Epidermal melanocyte (primary cell): Measurements from ENCODE around the gene ENOPH1.
A peak's percentile ranks its signal among the peaks of the same experiment; 100 is the strongest.
"Not testable (repeated sequence)": the region's sequence is repeated elsewhere in the genome, so short reads cannot be mapped to it uniquely, and the experiment has no call there.

Experiments used
- DNase-seq: peaks from one replicate; pipeline ENCODE4 v3.0.0; 2011; ENCODE audit warnings: low spot score; ENCODE audit not compliant: insufficient read length

The ENOPH1 gene

GRCh38 chr4:82430193-82430963, at the start of gene ENOPH1, which contains the start of gene HNRNPDL:
Gene ENOPH1, plus strand, starts transcription at chr4:82430590. Its CDS starts 240 bp downstream, at chr4:82430830.
Gene HNRNPDL, minus strand, starts transcription at chr4:82430462. Its CDS starts 772 bp downstream, at chr4:82429690.
- DNase-seq, result peak; percentile 95

- DNase-seq, result no peak
Measured at GRCh38 chr4:82380831-82381230, 49.6 kb upstream of the ENOPH1 start.

- no peak for DNase-seq
Measured at GRCh38 chr4:82381235-82381634, 49.2 kb upstream of the ENOPH1 start.

GRCh38 chr4:82381661-82382296, 48.6 kb upstream of the ENOPH1 start:
- DNase-seq, result no peak

- DNase-seq, result no peak
Measured at GRCh38 chr4:82382751-82383150, 47.6 kb upstream of the ENOPH1 start.

- not testable (repeated sequence) for DNase-seq
Measured at GRCh38 chr4:82386312-82386711, 44.1 kb upstream of the ENOPH1 start.

GRCh38 chr4:82388405-82388804, 42.0 kb upstream of the ENOPH1 start:
- no peak for DNase-seq

- DNase-seq, result not testable (repeated sequence)
Measured at GRCh38 chr4:82390061-82390460, 40.3 kb upstream of the ENOPH1 start.

GRCh38 chr4:82394896-82395295, 35.5 kb upstream of the ENOPH1 start:
- no peak for DNase-seq

- no peak for DNase-seq
Measured at GRCh38 chr4:82397527-82397926, 32.9 kb upstream of the ENOPH1 start.

- DNase-seq, result no peak
Measured at GRCh38 chr4:82398263-82398662, 32.1 kb upstream of the ENOPH1 start.

GRCh38 chr4:82401600-82401999, 28.8 kb upstream of the ENOPH1 start:
- no peak for DNase-seq

- no peak for DNase-seq
Measured at GRCh38 chr4:82402196-82402775, 28.1 kb upstream of the ENOPH1 start.

- DNase-seq, result no peak
Measured at GRCh38 chr4:82403725-82404124, 26.7 kb upstream of the ENOPH1 start.

GRCh38 chr4:82415061-82415460, 15.3 kb upstream of the ENOPH1 start:
- DNase-seq, result not testable (repeated sequence)

- no peak for DNase-seq
Measured at GRCh38 chr4:82415922-82416365, 14.4 kb upstream of the ENOPH1 start.

GRCh38 chr4:82419451-82419850, 10.9 kb upstream of the ENOPH1 start:
- no peak for DNase-seq

- no peak for DNase-seq
Measured at GRCh38 chr4:82421796-82422560, 8.4 kb upstream of the ENOPH1 start.

GRCh38 chr4:82422616-82423015, 7.8 kb upstream of the ENOPH1 start:
- no peak for DNase-seq

- DNase-seq, result no peak
Measured at GRCh38 chr4:82423245-82424054, 6.9 kb upstream of the ENOPH1 start.

GRCh38 chr4:82425478-82425877, 4.9 kb upstream of the ENOPH1 start:
- DNase-seq, result no peak
